WTC11 (cell line): ENCODE measurements around the gene ZNG1E. TPM values are rescaled to one million over a fixed set of nuclear protein-coding genes. Genes with fewer than 3 reads are reported as not detected.
"Not testable (repeated sequence)": the region's sequence is repeated elsewhere in the genome, so short reads cannot be mapped to it uniquely, and the experiment has no call there.

Source experiments
- ATAC-seq: fragments of 200-7000 bp; cut with Tn5 transposase; 2 replicates; pipeline ENCODE4 v1.10.0; 2021; ENCODE audit warnings: mild to moderate bottlenecking, moderate library complexity
- Bru-seq: library from RNA; stranded (reverse); fragments of 400-500 nt; gene quantifications from one replicate; lab custom pipeline; 2021; lab: Mats Ljungman, UMichigan
- CTCF ChIA-PET: fragments of 300-600 bp; sonication (Branson Sonifier 250); formaldehyde crosslinking; loops from one replicate; lab custom pipeline; 2021; ENCODE audit warnings: antibody characterized with exemption; lab: Charles Lee
- POLR2A ChIA-PET: fragments of 350-600 bp; sonication (Branson Sonifier 250); formaldehyde crosslinking; loops from one replicate; lab custom pipeline; 2021; ENCODE audit warnings: antibody characterized with exemption; lab: Charles Lee
- DNase-seq: peaks from one replicate; pipeline ENCODE4 v3.0.0; 2021; ENCODE audit warnings: low spot score
- H3K27ac Mint-ChIP-seq: 2 replicates; pipeline ENCODE4 v1.8.0; 2021; ENCODE audit warnings: mixed read lengths
- H3K27me3 Mint-ChIP-seq: 2 replicates; pipeline ENCODE4 v1.8.0; 2021; ENCODE audit warnings: low read depth, mild to moderate bottlenecking, moderate library complexity, mixed read lengths
- H3K36me3 Mint-ChIP-seq: 2 replicates; pipeline ENCODE4 v1.8.0; 2021; ENCODE audit warnings: mixed read lengths
- H3K4me1 Mint-ChIP-seq: 2 replicates; pipeline ENCODE4 v1.8.0; 2022; ENCODE audit warnings: mixed read lengths
- H3K4me3 Mint-ChIP-seq: 2 replicates; pipeline ENCODE4 v1.8.0; 2021; ENCODE audit warnings: mild to moderate bottlenecking, moderate library complexity, mixed read lengths
- H3K9me3 Mint-ChIP-seq: 2 replicates; pipeline ENCODE4 v1.8.0; 2021; ENCODE audit warnings: mixed read lengths
- long read RNA-seq, 3 experiments: library from RNA in 1 of 3; library from capped mRNA in 1 of 3; library from polyadenylated mRNA in 1 of 3; unstranded in 2 of 3; stranded (forward) in 1 of 3; transcript quantifications; one replicate each; pipeline ENCODE4 v2.0.0, GENCODE V29; 2021
- total RNA-seq: library from RNA; stranded (reverse); gene quantifications from 3 replicates; pipeline ENCODE4 v1.2.3, GENCODE V29; 2021

The ZNG1E gene
- total RNA-seq = 39.0 to 40.7 TPM (median 40.3 TPM) in 3 replicates
- Bru-seq, nascent RNA = percentile 81 among the genes with signal in this experiment
- long read RNA-seq, experiment 1, transcript CBWD5-233 (16 exons, 1,411 nt) = minor isoform, 8 of 127 reads
- long read RNA-seq, experiment 1, transcript CBWD5-207 (15 exons, 1,791 nt) = major isoform, 31 of 127 reads
- long read RNA-seq, experiment 1, transcript CBWD5-202 (3 exons, 1,347 nt) = minor isoform, 23 of 127 reads
- long read RNA-seq, experiment 1, partial matches to known transcripts = 5 of 127 reads
- long read RNA-seq, experiment 1, other reads (novel, unspliced or antisense) = 51 of 127 reads
- long read RNA-seq, experiment 2, transcript CBWD5-202 (3 exons, 1,347 nt) = major isoform, 10 of 33 reads
- long read RNA-seq, experiment 2, partial matches to known transcripts = 5 of 33 reads
- long read RNA-seq, experiment 2, other reads (novel, unspliced or antisense) = 15 of 33 reads
- long read RNA-seq, experiment 3, transcript CBWD5-233 (16 exons, 1,411 nt) = minor isoform, 11 of 173 reads
- long read RNA-seq, experiment 3, transcript CBWD5-202 (3 exons, 1,347 nt) = minor isoform, 11 of 173 reads
- long read RNA-seq, experiment 3, transcript CBWD5-209 (14 exons, 1,242 nt) = minor isoform, 6 of 173 reads
- long read RNA-seq, experiment 3, transcript CBWD5-207 (15 exons, 1,791 nt) = major isoform, 76 of 173 reads
- long read RNA-seq, experiment 3, partial matches to known transcripts = 4 of 173 reads
- long read RNA-seq, experiment 3, other reads (novel, unspliced or antisense) = 59 of 173 reads

DNA sequence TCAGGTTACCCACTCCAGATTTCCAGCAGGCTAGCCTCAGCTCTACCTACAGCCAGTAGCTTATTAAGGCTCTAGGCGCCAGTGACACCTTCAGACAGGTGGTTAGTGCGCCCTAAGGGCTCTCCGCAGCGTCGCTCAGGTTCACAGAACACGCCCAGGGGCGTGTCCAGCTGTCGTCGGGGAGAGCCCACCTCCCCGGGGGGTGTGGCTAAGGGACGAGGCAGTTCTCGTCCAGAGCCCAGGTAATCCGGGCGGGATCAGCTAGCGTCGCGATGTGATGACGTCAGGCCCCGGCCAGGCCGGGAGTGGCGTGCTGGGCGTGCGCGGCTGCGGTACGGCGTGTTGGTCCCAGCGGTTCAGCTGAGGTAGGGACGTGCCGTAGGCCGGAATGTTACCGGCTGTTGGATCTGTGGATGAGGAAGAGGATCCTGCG, at the start of gene ZNG1E:
ZNG1E (plus strand) TSS at position 340 of the 433 bp plus-strand sequence; CDS start at position 389, 49 bp downstream.
- H3K9me3 Mint-ChIP-seq, ATAC-seq, CTCF ChIA-PET, H3K27me3 Mint-ChIP-seq, POLR2A ChIA-PET, H3K36me3 Mint-ChIP-seq, H3K4me1 Mint-ChIP-seq: not testable (repeated sequence)
- peak; percentile 69 for DNase-seq
- Mint-ChIP-seq H3K4me3 (peak within 1 kb of the TSS; percentile 65), H3K27ac (peak within 1 kb of the TSS; percentile 63; the same call in 1 of the 2 replicates)

DNA sequence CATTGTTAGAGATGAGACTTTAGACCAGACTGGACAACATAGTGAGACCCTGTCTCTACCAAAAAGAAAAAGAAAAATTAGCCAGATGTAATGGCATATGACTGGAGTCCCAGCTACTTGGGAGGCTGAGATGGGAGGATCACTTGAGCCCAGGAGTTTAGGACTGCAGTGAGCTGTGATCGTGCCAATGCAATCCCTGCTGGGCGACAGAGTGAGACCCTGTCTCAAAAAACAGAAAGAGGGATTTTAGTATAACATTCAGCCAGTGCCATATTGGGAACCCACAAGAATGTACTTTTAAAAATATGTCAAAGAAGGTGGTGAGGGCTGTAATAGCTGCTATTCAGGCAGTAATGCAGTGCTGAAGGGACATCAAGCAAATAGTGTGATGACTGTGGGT, 2.1 kb upstream of the ZNG1E start:
- H3K36me3 Mint-ChIP-seq, POLR2A ChIA-PET, H3K4me1 Mint-ChIP-seq, CTCF ChIA-PET, H3K4me3 Mint-ChIP-seq, H3K27me3 Mint-ChIP-seq, H3K9me3 Mint-ChIP-seq, H3K27ac Mint-ChIP-seq, DNase-seq, ATAC-seq: not testable (repeated sequence)

DNA sequence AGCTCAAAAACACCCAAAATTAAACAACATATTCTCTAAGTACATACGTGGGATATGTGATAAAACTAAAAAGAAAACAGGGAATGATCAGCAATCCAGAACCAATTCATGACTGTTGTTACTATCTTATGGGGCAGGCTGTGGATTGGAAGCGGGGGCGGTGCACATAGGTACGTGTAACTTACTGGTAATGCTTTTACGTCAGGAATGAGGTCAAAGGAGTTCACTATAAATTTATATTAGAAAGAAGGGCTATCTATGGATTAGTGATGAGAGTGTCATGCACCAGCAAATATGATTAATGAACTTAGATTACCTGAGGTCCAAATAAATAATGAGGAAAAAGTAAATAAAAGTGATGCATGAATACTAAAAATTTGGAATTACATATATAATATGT, 710 bp upstream of the ZNG1E start:
- H3K4me3 Mint-ChIP-seq, ATAC-seq, H3K4me1 Mint-ChIP-seq, H3K27me3 Mint-ChIP-seq, DNase-seq, H3K27ac Mint-ChIP-seq, H3K36me3 Mint-ChIP-seq, POLR2A ChIA-PET, CTCF ChIA-PET, H3K9me3 Mint-ChIP-seq: not testable (repeated sequence)

DNA sequence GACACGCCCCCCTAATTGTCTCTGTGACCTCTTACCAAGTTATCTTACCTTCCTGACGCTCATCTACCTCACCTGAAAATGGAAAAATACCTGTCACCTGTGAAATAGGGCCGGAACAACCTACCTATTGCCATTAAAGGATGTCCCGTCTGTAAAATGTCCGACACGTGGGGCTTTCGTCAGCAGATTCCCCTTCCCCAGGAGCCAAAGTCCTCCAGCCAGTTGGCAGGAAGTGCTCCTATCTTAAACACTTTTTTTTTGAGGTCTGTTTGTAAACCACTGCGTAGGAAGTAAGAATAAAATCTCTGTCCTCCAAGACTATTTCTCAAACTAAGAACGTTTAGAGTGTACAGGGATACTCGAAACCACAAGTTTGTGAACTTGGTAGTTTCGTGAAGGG, 661 bp downstream of the ZNG1E start:
- POLR2A ChIA-PET, H3K36me3 Mint-ChIP-seq, H3K4me1 Mint-ChIP-seq, DNase-seq, ATAC-seq, CTCF ChIA-PET, H3K9me3 Mint-ChIP-seq, H3K27me3 Mint-ChIP-seq: not testable (repeated sequence)
- peak overlapping the region; percentile 63; the same call in 1 of the 2 replicates for H3K27ac Mint-ChIP-seq
- peak overlapping the region; percentile 65 for H3K4me3 Mint-ChIP-seq

DNA sequence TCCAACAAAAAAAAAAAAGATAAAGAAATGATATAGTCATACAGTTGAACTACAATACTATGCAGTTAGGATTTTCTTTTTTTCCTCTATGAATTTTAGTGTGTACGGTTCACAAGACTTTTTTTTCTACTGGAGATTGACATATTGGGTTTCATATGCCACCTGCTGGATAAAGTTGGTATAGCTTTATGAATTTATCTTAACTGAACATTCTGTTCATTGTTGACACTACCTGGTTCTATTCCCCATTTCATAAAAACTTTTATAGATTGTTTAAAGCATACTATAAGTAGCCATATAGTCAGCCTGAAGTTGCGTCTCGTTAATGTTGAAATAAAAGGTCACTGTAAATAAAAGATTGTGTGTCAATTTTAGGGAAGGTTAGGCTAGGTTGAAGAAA, 2.8 kb downstream of the ZNG1E start:
- H3K4me1 Mint-ChIP-seq, CTCF ChIA-PET, DNase-seq, H3K27me3 Mint-ChIP-seq, POLR2A ChIA-PET, ATAC-seq, H3K4me3 Mint-ChIP-seq, H3K36me3 Mint-ChIP-seq, H3K9me3 Mint-ChIP-seq, H3K27ac Mint-ChIP-seq: not testable (repeated sequence)

DNA sequence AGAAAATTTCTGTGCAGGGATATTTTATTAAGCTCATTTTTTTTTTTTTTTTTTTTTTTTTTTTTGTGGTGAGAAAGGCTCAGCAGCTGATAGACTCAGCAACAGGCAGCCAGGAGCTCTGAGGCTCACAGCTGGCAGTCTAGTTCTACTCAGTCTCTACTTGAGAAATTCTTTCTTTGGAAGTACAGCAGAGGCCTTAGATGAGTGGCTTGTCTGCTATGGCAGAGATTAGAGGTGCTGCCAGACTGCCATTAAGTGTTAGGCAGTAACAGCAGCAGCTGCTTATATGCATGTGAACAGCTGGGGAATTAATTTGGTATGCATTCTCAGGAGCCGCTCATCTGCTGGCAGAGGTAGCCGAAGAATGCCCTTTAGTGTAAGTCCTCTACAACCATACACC, 27.8 kb downstream of the ZNG1E start:
- H3K4me1 Mint-ChIP-seq, H3K27me3 Mint-ChIP-seq, POLR2A ChIA-PET, DNase-seq, H3K9me3 Mint-ChIP-seq, ATAC-seq, H3K36me3 Mint-ChIP-seq, H3K27ac Mint-ChIP-seq, H3K4me3 Mint-ChIP-seq, CTCF ChIA-PET: not testable (repeated sequence)

DNA sequence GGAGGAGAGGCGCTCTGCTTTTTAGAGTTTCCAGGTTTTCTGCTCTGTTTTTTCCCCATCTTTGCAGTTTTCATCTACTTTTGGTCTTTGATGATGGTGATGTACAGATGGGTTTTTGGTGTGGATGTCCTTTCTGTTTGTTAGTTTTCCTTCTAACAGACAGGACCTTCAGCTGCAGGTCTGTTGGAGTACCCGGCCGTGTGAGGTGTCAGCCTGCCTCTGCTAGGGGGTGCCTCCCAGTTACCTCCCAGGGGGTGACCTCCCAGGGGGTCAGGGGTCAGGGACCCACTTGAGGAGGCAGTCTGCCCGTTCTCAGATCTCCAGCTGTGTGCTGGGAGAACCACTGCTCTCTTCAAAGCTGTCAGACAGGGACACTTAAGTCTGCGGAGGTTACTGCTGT, 38.7 kb downstream of the ZNG1E start:
- H3K4me1 Mint-ChIP-seq, DNase-seq, POLR2A ChIA-PET, H3K27me3 Mint-ChIP-seq, H3K9me3 Mint-ChIP-seq, H3K36me3 Mint-ChIP-seq, H3K27ac Mint-ChIP-seq, CTCF ChIA-PET, H3K4me3 Mint-ChIP-seq: not testable (repeated sequence)
- ATAC-seq = peak; percentile 83

DNA sequence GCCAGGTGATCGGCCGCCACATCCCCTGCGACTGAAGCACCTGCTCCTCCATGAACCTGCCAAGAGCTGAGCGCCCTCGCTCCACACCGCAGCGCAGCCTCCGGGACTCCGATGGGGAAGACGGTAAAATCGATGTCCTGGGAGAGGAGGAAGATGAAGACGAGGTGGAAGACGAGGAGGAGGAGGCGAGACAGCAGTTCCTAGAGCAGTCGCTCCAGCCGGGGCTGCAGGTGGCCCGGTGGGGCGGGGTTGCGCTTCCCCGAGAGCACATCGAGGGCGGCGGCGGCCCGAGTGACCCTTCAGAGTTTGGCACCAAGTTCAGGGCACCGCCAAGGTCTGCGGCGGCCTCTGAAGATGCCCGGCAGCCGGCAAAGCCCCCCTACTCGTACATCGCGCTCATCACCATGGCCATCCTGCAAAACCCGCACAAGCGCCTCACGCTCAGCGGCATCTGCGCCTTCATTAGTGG, 61.4 kb downstream of the ZNG1E start, which contains the start of gene FOXD4L4:
FOXD4L4 (plus strand) TSS at position 51 of the 469 bp plus-strand sequence; CDS start at position 51, 0 bp downstream.
- CTCF ChIA-PET, H3K4me1 Mint-ChIP-seq, POLR2A ChIA-PET, H3K36me3 Mint-ChIP-seq, H3K27ac Mint-ChIP-seq, H3K9me3 Mint-ChIP-seq, ATAC-seq: not testable (repeated sequence)
- Mint-ChIP-seq H3K4me3 (peak within 1 kb of the TSS; percentile 57), H3K27me3 (peaks cover 36% of the 10 kb centered on the region)
- DNase-seq = peak; percentile 18

DNA sequence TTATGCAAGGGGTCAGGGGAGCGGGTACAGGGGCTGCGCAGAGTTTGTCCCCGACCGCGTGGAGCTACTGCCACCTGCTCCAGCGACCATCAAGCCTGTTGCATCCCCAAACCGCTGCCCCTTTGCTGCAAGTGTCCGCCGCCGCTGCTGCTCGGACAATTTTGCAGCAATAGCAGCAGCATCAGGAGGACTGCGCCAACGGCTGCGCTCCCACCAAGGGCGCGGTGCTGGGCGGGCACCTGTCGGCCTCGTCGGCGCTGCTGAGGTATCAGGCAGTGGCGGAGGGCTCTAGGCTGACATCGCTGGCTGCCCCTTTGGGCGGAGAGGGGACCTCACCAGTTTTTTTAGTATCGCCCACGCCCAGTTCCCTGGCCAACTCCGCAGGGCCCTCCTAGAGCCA, 62.4 kb downstream of the ZNG1E start:
- H3K4me3 Mint-ChIP-seq = peak overlapping the region; percentile 57; the same call in 1 of the 2 replicates
- H3K36me3 Mint-ChIP-seq, H3K4me1 Mint-ChIP-seq, POLR2A ChIA-PET, CTCF ChIA-PET, H3K9me3 Mint-ChIP-seq, DNase-seq, H3K27ac Mint-ChIP-seq: not testable (repeated sequence)
- peak; percentile 76 for ATAC-seq
- peaks cover 36% of the 10 kb centered on the region for H3K27me3 Mint-ChIP-seq

Other genes with a start within 250 kb of the ZNG1E start
- gene FOXD4L4, start 61.2 kb downstream of the ZNG1E start, total RNA-seq = 0.14 TPM in 1 of 3 replicates, not detected in the others